ENCODE results near the gene CPNE2.

GRCh38 chr16:57089406-57089805 lies 3.0 kb upstream of the CPNE2 start:
- TF ChIP-seq, protein P1, sequence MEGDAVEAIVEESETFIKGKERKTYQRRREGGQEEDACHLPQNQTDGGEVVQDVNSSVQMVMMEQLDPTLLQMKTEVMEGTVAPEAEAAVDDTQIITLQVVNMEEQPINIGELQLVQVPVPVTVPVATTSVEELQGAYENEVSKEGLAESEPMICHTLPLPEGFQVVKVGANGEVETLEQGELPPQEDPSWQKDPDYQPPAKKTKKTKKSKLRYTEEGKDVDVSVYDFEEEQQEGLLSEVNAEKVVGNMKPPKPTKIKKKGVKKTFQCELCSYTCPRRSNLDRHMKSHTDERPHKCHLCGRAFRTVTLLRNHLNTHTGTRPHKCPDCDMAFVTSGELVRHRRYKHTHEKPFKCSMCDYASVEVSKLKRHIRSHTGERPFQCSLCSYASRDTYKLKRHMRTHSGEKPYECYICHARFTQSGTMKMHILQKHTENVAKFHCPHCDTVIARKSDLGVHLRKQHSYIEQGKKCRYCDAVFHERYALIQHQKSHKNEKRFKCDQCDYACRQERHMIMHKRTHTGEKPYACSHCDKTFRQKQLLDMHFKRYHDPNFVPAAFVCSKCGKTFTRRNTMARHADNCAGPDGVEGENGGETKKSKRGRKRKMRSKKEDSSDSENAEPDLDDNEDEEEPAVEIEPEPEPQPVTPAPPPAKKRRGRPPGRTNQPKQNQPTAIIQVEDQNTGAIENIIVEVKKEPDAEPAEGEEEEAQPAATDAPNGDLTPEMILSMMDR (conservative IDR thresholded peaks at IDR 0.05): no peak
- no peak for TF ChIP-seq EZH2 (IDR thresholded peaks at IDR 0.05; ENCODE audit: low read depth)
